Endothelial cell of umbilical vein (primary cell): ENCODE results near the gene TANGO2. TPM values are rescaled to one million over a fixed set of nuclear protein-coding genes. Genes with fewer than 3 reads are reported as not detected.

Experiments used
- BruUV-seq: library from RNA; stranded (reverse); fragments of 400-500 nt; replicated peaks from 2 replicates; lab custom pipeline; 2021; lab: Mats Ljungman, UMichigan
- CTCF ChIA-PET: fragments of 300-600, 350-600 bp; sonication (Branson Sonifier 250); formaldehyde crosslinking; loops from one replicate; lab custom pipeline; 2021; ENCODE audit warnings: antibody characterized with exemption, inconsistent platforms; lab: Charles Lee
- POLR2A ChIA-PET: fragments of 300-600, 350-600 bp; sonication (Branson Sonifier 250); formaldehyde crosslinking; loops from one replicate; lab custom pipeline; 2021; ENCODE audit warnings: antibody characterized with exemption, inconsistent platforms; lab: Charles Lee
- DNase-seq: peaks from one replicate; pipeline ENCODE4 v3.0.0-alpha.2; 2011; ENCODE audit warnings: low read depth, low spot score
- FAIRE-seq: peaks from 2 replicates; lab custom pipeline; 2011; peaks lifted over from hg19 to GRCh38; lab: Jason Lieb, UNC
- H2AFZ ChIP-seq: 2 replicates; pipeline ENCODE4 v1.6.0; 2012; ENCODE audit warnings: low read depth, low read length, control low read depth, inconsistent platforms
- H3K27ac ChIP-seq: 2 replicates; pipeline ENCODE4 v1.5.1; 2011; ENCODE audit warnings: low read depth, mild to moderate bottlenecking, control low read depth, low read length, moderate library complexity; ENCODE audit not compliant: insufficient read depth
- H3K27me3 ChIP-seq, 2 experiments: 2 replicates each; pipeline versions ENCODE4 v1.6.0 to v1.6.1; 2011; ENCODE audit warnings: low read length in 2 of 2, mixed read lengths in 1 of 2; ENCODE audit not compliant: control insufficient read depth in 2 of 2, insufficient read depth in 2 of 2
- H3K36me3 ChIP-seq, 2 experiments: 2 replicates in 1 of 2; 3 replicates in 1 of 2; pipeline ENCODE4 v1.5.1; 2011; ENCODE audit warnings: low read length in 2 of 2, mild to moderate bottlenecking in 1 of 2, moderate library complexity in 1 of 2; ENCODE audit not compliant: control insufficient read depth in 2 of 2, insufficient read depth in 2 of 2; ENCODE audit errors: extremely low read depth in 1 of 2
- H3K4me1 ChIP-seq: 3 replicates; pipeline ENCODE4 v1.5.1; 2011; ENCODE audit warnings: mild to moderate bottlenecking, low read length; ENCODE audit not compliant: control insufficient read depth, insufficient read depth; ENCODE audit errors: extremely low read depth
- H3K4me2 ChIP-seq: 2 replicates; pipeline ENCODE4 v1.6.1; 2011; ENCODE audit warnings: low read length, control low read depth, mixed read lengths; ENCODE audit not compliant: insufficient read depth
- H3K4me3 ChIP-seq, 3 experiments: fragments of 200-600 bp in 1 of 3; sonication (generic), shearing (Covaris generic) in 1 of 3; replicated peaks in 1 of 3; 2 replicates each; pipeline ENCODE4 v1.5.1; 2011 to 2016; ENCODE audit warnings: control low read depth in 3 of 3, low read length in 3 of 3, mild to moderate bottlenecking in 2 of 3, inconsistent platforms in 1 of 3, low read depth in 1 of 3, moderate library complexity in 1 of 3; ENCODE audit not compliant: insufficient read depth in 1 of 3
- H3K79me2 ChIP-seq: 2 replicates; pipeline ENCODE4 v1.6.0; 2012; ENCODE audit warnings: low read length, inconsistent platforms; ENCODE audit not compliant: control insufficient read depth, insufficient read depth
- H3K9ac ChIP-seq: replicated peaks from 2 replicates; pipeline ENCODE3; 2011; ENCODE audit warnings: low read length, control low read depth; ENCODE audit not compliant: insufficient read depth; ENCODE audit errors: extremely low read depth
- H3K9me1 ChIP-seq: replicated peaks from 3 replicates; pipeline ENCODE4 v1.6.0; 2011; ENCODE audit warnings: mild to moderate bottlenecking, low read length; ENCODE audit not compliant: control insufficient read depth, insufficient read depth; ENCODE audit errors: extremely low read depth
- H3K9me3 ChIP-seq: replicated peaks from 2 replicates; pipeline ENCODE4 v1.5.1; 2012; ENCODE audit warnings: low read length, inconsistent platforms; ENCODE audit not compliant: control insufficient read depth, insufficient read depth
- H4K20me1 ChIP-seq: replicated peaks from 2 replicates; pipeline ENCODE3; 2011; ENCODE audit warnings: mild to moderate bottlenecking, low read length; ENCODE audit not compliant: control insufficient read depth, insufficient read depth; ENCODE audit errors: extremely low read depth
- EZH2 ChIP-seq: IDR thresholded peaks from 2 replicates; pipeline ENCODE4 v1.6.1; 2012; ENCODE audit warnings: borderline replicate concordance, low read depth, mild to moderate bottlenecking, moderate library complexity, low read length, inconsistent platforms; ENCODE audit not compliant: severe bottlenecking
- FOS ChIP-seq: IDR thresholded peaks from 2 replicates; pipeline ENCODE4 v1.6.1; 2011; ENCODE audit warnings: mild to moderate bottlenecking, low read length, moderate library complexity, borderline replicate concordance; ENCODE audit not compliant: insufficient read depth
- GATA2 ChIP-seq: IDR thresholded peaks from 2 replicates; pipeline ENCODE4 v1.7.0; 2011; ENCODE audit warnings: low read depth, mild to moderate bottlenecking, moderate library complexity, mixed read lengths, low read length; ENCODE audit not compliant: insufficient read length, insufficient read depth
- JUN ChIP-seq: IDR thresholded peaks from 2 replicates; pipeline ENCODE4 v1.6.1; 2011; ENCODE audit warnings: borderline replicate concordance, low read depth; ENCODE audit not compliant: insufficient read length, insufficient read depth
- POLR2A ChIP-seq: IDR thresholded peaks from 2 replicates; pipeline ENCODE4 v1.6.1; 2012; ENCODE audit warnings: low read depth, mild to moderate bottlenecking, control low read depth, low read length
- POLR2AphosphoS5 ChIP-seq: IDR thresholded peaks from 2 replicates; pipeline ENCODE4 v1.6.1; 2012; ENCODE audit warnings: low read depth, mild to moderate bottlenecking, control low read depth, low read length, moderate library complexity; ENCODE audit not compliant: insufficient read depth
- dilution Hi-C: fragments of 300-500 bp; cut with MboI; formaldehyde crosslinking; loops from one replicate; pipeline ENCODE4 v1.15.0; 2019; ENCODE audit warnings: low sequenced_read_pairs; ENCODE audit not compliant: extremely low pct_ligation_motif_present
- intact Hi-C: fragments of 100-400 bp; cut with micrococcal nuclease; formaldehyde crosslinking; loops from one replicate; pipeline ENCODE4 v1.10.0; 2022
- polyA plus RNA-seq, 4 experiments: library from polyadenylated mRNA; depleted of rRNA in 3 of 4; stranded (reverse) in 3 of 4; unstranded in 1 of 4; fragments of >200 nt; gene quantifications; 2 replicates each; pipeline versions ENCODE4 v1.2.1 to v1.2.3, GENCODE V29; 2011 to 2012; ENCODE audit warnings: missing spikeins in 1 of 4
- total RNA-seq: library from RNA; stranded (reverse); gene quantifications from 2 replicates; pipeline ENCODE4 v1.2.3, GENCODE V29; 2021
- TF ChIP-seq, protein P1 (sequence below): IDR thresholded peaks from 2 replicates; pipeline ENCODE4 v1.6.1; 2011; ENCODE audit not compliant: insufficient read depth, insufficient read length
- TF ChIP-seq, protein P2 (sequence below), 2 donors: IDR thresholded peaks; 1 replicate in 1 of 2; 2 replicates in 1 of 2; pipeline ENCODE4 v1.5.1; 2011; ENCODE audit warnings: low read length in 2 of 2, mild to moderate bottlenecking in 2 of 2, moderate library complexity in 2 of 2, control low read depth in 1 of 2, inconsistent platforms in 1 of 2, low read depth in 1 of 2; ENCODE audit not compliant: insufficient read depth in 1 of 2; ENCODE audit errors: extremely low read depth in 1 of 2

Gene TANGO2
- total and polyA plus RNA-seq, 2 donors (not counting 3 experiments of a cell fraction or from before 2014, with no cell fraction given) = 40.0 to 49.3 TPM

DNA sequence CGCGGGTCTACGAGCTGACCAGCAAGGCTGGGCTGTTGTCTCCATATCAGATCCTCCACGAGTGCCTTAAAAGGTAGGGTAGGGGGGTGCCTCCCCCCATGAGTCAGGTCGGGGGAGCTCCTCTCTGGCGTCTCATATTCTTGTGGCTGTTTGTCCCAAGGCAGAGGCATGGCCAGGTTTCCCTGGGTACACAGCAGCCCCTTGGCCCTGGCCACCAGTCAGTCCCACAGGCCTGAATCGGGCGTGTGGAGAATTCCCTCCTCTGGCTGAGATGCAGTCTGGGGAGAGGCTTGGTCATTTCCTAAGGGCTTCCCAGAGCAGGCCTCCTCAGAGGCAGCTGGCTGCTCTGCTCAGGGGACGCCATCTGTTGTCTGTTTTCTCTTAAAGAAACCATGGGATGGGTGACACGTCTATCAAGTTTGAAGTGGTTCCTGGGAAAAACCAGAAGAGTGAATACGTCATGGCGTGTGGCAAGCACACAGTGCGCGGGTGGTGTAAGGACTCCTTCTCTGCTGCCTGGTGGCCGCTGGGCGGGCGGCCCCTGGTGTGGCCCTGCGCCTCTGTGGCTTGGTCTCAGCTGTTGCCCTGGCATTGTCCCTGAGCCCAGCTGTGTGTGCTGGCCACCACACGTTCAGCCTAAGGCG lies 85.4 kb downstream of the TANGO2 start:
- Histone ChIP-seq H3K4me2 (no peak overlapping the region), H3K9me3 (no peaks in the 10 kb centered on the region), H3K79me2 (peaks cover 22% of the 10 kb centered on the region), H3K27me3 (no peaks in the 10 kb centered on the region), H3K4me3 (no peak overlapping the region), H3K9me1 (no peaks in the 10 kb centered on the region), H4K20me1 (no peaks in the 10 kb centered on the region), H3K27ac (no peak overlapping the region), H3K4me1 (no peaks in the 10 kb centered on the region), H3K36me3 (peaks cover 16 to 73% of the 10 kb centered on the region in 2 experiments), H3K9ac (no peak overlapping the region), H2AFZ (no peak overlapping the region)
- BruUV-seq = no TSS peak
- ChIA-PET CTCF (interaction anchor here (1.1 to 1.5 kb wide), 2 partner anchors 18 to 383 kb away, joined by 3 read pairs; partner anchors contain the start of gene GP1BB), POLR2A (no interaction called here)
- DNase-seq (no peak), FAIRE-seq (no peak)
- TF ChIP-seq, protein P1, sequence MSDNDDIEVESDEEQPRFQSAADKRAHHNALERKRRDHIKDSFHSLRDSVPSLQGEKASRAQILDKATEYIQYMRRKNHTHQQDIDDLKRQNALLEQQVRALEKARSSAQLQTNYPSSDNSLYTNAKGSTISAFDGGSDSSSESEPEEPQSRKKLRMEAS = no peak
- TF ChIP-seq FOS (no peak), POLR2A (no peak), POLR2AphosphoS5 (no peak), GATA2 (no peak), JUN (no peak), EZH2 (no peak)
- TF ChIP-seq, protein P2, sequence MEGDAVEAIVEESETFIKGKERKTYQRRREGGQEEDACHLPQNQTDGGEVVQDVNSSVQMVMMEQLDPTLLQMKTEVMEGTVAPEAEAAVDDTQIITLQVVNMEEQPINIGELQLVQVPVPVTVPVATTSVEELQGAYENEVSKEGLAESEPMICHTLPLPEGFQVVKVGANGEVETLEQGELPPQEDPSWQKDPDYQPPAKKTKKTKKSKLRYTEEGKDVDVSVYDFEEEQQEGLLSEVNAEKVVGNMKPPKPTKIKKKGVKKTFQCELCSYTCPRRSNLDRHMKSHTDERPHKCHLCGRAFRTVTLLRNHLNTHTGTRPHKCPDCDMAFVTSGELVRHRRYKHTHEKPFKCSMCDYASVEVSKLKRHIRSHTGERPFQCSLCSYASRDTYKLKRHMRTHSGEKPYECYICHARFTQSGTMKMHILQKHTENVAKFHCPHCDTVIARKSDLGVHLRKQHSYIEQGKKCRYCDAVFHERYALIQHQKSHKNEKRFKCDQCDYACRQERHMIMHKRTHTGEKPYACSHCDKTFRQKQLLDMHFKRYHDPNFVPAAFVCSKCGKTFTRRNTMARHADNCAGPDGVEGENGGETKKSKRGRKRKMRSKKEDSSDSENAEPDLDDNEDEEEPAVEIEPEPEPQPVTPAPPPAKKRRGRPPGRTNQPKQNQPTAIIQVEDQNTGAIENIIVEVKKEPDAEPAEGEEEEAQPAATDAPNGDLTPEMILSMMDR (IDR thresholded peaks at IDR 0.05; ENCODE audit: extremely low read depth in 1 of 2, insufficient read depth in 1 of 2, low read depth in 1 of 2, low read length in 2 of 2) = no peak
- dilution Hi-C loops = no loop called here
- intact Hi-C loops = no loop called here
